Measurements from ENCODE around the gene FUT6.

Gene FUT6

DNA sequence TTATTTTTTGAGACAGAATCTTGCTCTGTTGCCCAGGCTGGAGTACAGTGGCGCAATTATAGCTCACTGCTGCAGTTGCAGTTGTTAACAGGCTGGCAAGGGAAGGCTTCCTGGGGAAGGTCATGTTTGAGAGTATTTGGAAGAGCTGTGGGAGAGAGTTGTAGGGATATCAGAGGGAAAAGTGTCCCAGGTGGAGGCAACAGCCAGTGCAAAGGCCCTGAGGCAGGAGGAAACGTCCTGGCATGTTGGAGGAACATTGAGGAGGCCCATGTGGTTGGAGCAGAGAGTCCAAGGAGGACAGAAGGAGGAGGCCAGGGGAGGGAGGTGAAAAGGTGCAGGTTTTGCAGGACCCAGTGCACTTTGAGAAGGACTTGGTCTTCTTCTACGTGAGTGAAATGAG, 46.3 kb downstream of the FUT6 start:
- no peak for DNase-seq (ENCODE audit: low read depth, low spot score)
- H3K4me3 ChIP-seq (ENCODE audit: low read depth, low read length) = no peak overlapping the region
- TF ChIP-seq CTCF (IDR thresholded peaks at IDR 0.05; ENCODE audit: insufficient read depth, low read length, missing control alignments) = no peak
- ChIA-PET POLR2A (no interaction called here), CTCF (interaction anchor here (0.9 to 4.3 kb wide), 11 partner anchors 9 to 230 kb away, joined by 3 to 70 read pairs (median 6); partner anchors contain the start of gene NRTN)

DNA sequence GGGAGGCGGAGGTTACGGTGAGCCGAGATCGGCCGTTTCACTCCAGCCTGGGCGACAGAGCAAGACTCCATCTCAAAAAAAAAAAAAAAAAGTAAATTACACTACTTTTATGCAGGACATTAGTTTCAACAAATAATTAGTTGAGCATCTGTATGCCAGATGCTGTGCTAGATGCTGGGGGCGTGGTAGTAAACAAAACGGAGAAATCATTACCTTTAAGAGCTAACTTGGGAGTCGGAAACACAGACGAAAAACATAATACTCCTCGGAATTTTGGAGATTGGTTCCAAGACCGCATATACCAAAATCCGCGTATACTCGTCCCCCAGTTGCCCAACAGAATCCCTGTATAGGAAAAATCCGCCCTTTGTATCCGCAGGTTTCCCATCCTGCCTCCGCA, 47.3 kb downstream of the FUT6 start:
- CTCF ChIA-PET = interaction anchor here (0.7 to 4.3 kb wide), 6 partner anchors 10 to 103 kb away, joined by 3 to 70 read pairs (median 6); partner anchors contain the start of gene NRTN
- no peak overlapping the region for H3K4me3 ChIP-seq (ENCODE audit: low read depth, low read length)
- POLR2A ChIA-PET = no interaction called here
- TF ChIP-seq CTCF (IDR thresholded peaks at IDR 0.05; ENCODE audit: insufficient read depth, low read length, missing control alignments) = no peak
- DNase-seq (ENCODE audit: low read depth, low spot score) = no peak

DNA sequence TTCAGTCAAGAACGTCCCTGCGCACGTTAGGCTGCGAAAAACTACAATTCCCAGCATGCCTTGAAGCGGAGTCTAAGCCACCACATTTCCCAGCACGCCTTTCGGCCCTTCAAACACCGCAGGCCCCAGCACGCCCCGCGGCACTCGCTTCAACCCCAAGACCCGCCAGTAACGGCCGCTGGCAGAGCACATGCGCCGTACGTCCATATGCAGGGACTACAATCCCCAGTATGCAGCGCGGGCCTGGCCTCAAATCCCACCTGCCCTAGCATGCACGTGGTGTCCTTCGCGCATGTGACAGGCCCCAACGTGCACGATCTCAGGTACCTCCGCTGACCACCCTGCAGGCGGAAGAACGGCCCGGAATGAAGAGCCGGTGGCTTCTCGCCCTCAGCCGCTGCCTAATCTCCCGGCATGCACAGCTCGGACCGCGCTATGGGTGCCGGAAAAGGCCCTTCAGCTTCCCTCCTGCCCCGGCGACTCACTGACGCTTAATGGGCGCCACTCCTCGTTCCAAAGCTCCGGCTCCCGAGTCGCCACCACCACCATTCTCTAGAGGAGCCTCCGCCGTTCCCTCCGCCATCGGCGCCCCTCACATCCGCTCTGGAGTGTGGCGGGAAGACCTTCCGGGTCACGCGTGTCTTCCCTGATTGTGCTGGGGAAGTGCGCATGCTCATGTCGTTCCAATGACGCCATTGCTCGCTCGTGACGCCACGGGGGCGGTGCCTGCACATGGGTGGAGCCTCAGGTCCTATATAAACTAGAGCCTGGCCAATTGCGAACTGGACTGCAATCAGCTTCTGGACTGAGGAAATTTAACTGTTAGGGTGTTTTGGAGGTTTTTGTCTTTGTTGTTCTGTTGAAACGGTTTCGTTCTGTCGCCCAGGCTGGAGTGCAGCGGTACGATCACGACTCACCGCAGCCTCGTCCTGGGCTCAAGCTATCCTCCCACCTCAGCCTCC, 48.7 kb downstream of the FUT6 start, which contains the start of gene DUS3L:
Gene DUS3L, minus strand, starts transcription at position 605 of the 962 bp plus-strand sequence. Its CDS starts 22 bp downstream, at position 583.
- TF ChIP-seq CTCF (IDR thresholded peaks at IDR 0.05; ENCODE audit: insufficient read depth, low read length, missing control alignments) = no peak
- CTCF ChIA-PET = interaction anchor here (1.0 to 2.0 kb wide), 5 partner anchors 9 to 17 kb away, joined by 3 to 13 read pairs (median 6); no protein-coding TSS in a partner anchor
- peak; percentile 88 for DNase-seq (ENCODE audit: low read depth, low spot score)
- peak within 1 kb of the TSS; percentile 99 for H3K4me3 ChIP-seq (ENCODE audit: low read depth, low read length)
- POLR2A ChIA-PET = interaction anchor here (0.6 to 1.3 kb wide), 3 partner anchors 9 to 72 kb away, joined by 4 read pairs; no protein-coding TSS in a partner anchor

DNA sequence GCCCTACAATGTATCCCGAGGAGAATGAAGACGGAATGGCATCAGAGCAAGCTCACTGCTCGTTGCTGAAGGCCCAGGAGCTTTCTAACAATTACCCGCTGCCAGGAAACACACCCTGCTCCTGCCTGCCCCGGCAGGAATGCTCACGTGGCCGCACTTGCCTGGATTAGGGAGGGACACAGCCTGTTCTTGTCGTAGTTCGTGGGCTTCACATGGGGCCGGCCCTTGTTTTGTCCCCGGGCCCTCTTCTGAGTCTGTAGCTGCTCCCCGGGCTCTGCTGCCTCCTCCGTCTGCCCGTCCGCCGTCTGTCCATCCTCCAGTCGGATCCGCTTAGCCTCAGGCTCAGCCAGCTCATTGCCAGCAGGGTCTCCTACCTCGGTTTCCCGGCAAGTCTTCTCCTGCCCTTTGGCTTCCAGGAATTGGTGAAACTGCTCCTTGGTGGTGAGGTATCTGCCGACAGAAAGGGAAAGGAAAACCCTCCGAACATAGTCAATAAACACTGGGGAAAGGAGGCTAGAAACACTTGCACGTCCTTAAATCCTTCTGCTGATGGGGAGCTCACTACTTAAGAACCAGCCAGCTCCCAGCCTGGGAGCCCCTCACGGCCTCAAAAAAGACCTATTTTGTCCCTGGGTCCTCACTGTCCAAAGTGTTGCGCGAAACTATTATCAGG, 49.5 kb downstream of the FUT6 start:
- ChIA-PET CTCF (interaction anchor here (1.0 to 2.0 kb wide), 6 partner anchors 10 to 101 kb away, joined by 3 to 13 read pairs (median 5); no protein-coding TSS in a partner anchor), POLR2A (interaction anchor here (0.6 to 1.3 kb wide), 3 partner anchors 8 to 71 kb away, joined by 4 read pairs; no protein-coding TSS in a partner anchor)
- TF ChIP-seq CTCF (IDR thresholded peaks at IDR 0.05; ENCODE audit: insufficient read depth, low read length, missing control alignments) = no peak
- no peak for DNase-seq (ENCODE audit: low read depth, low spot score)
- H3K4me3 ChIP-seq (ENCODE audit: low read depth, low read length) = peak overlapping the region; percentile 99

DNA sequence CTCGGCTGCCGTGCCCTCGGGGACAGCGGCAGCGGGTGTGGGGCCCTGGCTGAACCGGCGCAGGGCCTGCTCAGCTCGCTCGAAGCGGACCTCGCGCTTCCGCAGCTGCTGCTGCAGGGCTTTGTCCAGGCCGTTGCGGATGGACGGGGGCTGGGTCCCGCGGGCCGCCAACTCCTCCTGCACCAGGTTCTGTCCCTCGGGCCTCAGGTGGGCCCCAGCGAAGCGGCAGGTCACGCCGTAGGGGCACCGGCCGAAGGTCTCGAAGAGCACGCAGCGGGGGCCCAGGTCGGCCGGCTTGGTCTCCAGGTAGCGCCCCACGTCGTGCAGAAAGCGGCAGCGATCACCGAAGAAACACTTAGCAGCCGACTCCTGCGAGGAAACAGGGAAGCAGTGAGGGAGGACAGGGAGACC, 50.1 kb downstream of the FUT6 start:
- POLR2A ChIA-PET = no interaction called here
- H3K4me3 ChIP-seq (ENCODE audit: low read depth, low read length) = no peak overlapping the region
- DNase-seq (ENCODE audit: low read depth, low spot score) = no peak
- CTCF ChIA-PET = interaction anchor here (0.8 to 1.9 kb wide), 4 partner anchors 15 to 102 kb away, joined by 3 to 8 read pairs (median 3); no protein-coding TSS in a partner anchor
- TF ChIP-seq CTCF (IDR thresholded peaks at IDR 0.05; ENCODE audit: insufficient read depth, low read length, missing control alignments) = no peak

Measured in AG04449 (cell line).